ENCODE results near the gene AGBL5.
"Not testable (repeated sequence)": the region's sequence is repeated elsewhere in the genome, so short reads cannot be mapped to it uniquely, and the experiment has no call there.

DNA sequence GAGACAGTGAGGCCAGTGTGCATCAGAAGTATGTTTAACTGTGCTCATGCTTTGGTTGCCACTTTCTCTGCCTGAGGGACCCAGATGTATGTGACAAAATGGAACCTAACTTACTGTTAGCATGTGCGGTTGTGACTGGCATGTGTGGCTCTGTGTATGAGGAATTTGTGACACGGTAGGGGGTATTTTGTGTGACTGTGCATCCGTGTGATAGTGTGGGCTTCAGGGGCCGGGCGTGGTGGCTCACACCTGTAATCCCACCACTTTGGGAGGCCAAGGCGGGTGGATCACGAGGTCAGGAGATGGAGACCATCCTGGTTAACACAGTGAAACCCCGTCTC, 67.8 kb downstream of the AGBL5 start:
- not testable (repeated sequence) for TF ChIP-seq CTCF (optimal IDR thresholded peaks at IDR 0.05 in 1 of 3, IDR thresholded peaks at IDR 0.05 in 1 of 3, conservative IDR thresholded peaks at IDR 0.05 in 1 of 3; ENCODE audit: extremely low read depth in 1 of 3, insufficient read depth in 2 of 3, low read length in 3 of 3); EZH2 (IDR thresholded peaks at IDR 0.05; ENCODE audit: low read length)
